GM12873 (cell line): ENCODE measurements around the gene SMC1B.

Experiments
- TF ChIP-seq, protein P1 (sequence below): IDR thresholded peaks from 2 replicates; pipeline ENCODE4 v1.5.1; 2012; ENCODE audit warnings: low read depth, mild to moderate bottlenecking, moderate library complexity, low read length, control low read depth; ENCODE audit not compliant: insufficient read depth; ENCODE audit errors: missing control alignments

The SMC1B gene

DNA sequence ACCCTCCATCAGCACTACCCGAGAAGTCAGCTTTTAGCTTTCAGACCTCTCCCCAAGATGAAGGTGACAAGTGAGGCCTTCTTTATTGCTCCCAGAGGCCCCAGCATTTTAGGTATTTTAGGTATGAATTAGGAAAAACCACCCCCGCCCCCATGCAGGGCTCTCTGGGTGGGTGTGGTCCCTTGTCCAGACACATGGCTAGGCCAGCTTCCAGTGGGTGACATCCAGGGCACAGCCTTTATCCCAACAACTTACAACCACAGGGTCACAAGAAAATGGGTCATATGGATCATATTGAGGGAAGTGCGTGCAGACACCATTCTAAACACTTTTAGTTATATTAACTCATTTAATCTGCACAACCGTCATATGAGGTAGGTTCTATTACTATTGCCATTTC is 42.2 kb upstream of the SMC1B start:
- TF ChIP-seq, protein P1, sequence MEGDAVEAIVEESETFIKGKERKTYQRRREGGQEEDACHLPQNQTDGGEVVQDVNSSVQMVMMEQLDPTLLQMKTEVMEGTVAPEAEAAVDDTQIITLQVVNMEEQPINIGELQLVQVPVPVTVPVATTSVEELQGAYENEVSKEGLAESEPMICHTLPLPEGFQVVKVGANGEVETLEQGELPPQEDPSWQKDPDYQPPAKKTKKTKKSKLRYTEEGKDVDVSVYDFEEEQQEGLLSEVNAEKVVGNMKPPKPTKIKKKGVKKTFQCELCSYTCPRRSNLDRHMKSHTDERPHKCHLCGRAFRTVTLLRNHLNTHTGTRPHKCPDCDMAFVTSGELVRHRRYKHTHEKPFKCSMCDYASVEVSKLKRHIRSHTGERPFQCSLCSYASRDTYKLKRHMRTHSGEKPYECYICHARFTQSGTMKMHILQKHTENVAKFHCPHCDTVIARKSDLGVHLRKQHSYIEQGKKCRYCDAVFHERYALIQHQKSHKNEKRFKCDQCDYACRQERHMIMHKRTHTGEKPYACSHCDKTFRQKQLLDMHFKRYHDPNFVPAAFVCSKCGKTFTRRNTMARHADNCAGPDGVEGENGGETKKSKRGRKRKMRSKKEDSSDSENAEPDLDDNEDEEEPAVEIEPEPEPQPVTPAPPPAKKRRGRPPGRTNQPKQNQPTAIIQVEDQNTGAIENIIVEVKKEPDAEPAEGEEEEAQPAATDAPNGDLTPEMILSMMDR: no peak

DNA sequence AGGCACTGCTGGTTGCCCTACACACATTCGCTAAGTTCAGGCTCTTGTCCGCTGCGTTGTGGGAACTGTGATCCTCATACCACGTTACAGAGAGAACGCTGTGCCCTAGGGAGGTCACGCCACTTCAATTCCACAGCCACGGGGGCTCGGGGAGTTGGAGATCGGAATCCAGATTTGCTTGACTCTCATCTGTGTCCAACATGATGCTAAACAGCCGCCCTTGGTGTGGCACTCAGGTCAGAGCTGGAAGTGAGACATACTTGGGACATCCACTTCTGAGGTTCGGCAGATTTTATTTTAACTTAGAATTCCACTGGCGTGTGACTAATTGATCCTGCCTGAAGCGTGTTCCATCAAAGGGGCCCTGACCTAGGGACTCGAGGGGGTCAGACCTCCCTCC is 41.8 kb upstream of the SMC1B start:
- TF ChIP-seq, protein P1: no peak

DNA sequence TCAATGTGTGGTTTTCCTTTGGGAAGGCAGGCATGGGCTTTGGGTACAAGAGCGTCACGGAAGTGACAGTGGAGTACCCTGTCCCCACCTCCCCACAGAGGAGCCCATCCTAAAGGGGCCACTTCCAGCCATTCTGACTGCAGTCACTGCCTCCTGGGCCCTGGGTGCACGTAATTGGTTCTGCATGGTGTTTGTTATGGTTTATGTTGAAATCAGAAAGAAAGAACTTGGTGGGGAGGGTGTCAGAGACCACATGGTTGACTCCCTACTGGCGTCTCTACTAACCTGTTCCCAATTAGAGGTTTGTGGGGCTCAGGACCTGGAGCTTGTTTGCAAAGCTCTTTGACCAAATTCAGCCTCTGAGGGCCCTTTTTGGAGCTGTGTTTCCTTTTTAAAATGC is 40.9 kb upstream of the SMC1B start:
- TF ChIP-seq, protein P1: no peak

DNA sequence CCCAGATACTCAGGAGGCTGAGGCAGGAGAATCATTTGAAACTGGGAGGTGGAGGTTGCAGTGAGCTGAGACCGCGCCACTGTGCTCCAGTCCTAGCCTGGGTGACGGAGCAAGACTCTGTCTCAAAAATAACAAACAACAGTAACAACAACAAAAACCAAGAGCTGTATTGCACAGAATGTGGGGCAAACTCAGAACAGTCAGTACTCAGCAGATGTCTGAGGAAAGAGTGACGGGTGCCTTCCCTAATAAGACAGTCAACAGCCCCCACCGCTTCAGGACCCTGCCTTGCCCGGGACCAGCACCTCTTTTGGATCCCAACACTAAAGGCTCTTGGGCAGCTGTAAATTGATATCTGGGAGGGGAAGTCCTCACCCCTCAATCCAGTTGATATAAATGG is 40.4 kb upstream of the SMC1B start:
- TF ChIP-seq, protein P1: no peak

DNA sequence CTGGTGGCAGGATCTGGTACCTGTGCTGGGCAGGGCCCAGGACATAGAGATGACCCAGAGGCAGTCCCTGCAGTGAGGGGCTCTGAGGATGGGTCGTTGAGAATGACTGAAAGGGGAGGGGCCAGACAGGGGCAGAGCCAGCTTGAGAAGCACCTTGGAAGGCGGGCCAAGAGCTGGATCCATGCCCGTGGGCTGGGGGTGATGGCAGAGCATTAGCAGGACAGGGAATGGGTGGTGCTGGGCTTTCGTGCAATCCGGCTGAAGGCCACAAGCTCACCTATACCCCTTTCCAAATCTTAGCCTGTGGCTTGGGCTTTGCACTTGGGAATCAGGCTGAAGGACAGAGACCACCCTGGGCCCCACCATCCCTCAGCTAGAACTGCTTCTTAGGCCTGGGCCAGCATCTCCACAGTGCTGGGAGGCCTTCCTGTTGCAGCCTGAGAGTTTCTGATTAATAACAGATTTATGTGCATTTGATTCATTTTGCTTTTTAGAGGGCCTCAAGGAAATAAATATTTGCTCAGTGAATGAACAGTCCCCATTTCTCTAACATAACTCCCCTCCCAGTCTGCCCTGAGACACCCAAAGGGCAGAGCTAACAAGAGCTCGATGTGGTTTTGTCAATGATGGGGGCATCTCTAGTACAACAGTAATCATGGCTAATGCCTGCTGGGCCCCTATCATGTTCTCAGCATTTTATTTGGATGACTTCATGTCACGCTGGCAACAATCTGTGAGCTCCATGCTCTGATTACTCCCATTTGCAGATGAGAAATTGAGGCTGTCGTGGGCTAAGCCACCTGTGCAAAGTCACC is 39.4 kb upstream of the SMC1B start:
- TF ChIP-seq, protein P1: no peak

DNA sequence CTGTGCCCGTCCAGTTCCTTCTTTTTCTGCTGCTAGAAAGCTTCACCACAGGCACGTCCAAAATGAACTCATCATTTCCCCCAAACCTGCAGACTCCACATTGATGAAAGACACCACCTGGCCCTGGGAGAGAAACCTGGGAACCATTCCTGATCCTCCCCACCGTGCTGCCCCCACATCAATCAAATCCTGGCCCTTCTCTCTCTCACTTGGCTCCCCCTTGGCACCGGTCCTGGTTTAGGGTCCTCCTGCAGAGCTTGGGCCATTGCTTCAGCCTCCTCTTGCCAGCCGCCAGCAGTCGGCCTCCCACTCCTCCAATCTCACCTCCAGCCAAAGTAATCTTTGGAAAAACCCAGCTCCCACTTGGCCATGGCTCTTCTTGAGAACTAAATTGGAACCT is 38.6 kb upstream of the SMC1B start:
- TF ChIP-seq, protein P1: no peak

DNA sequence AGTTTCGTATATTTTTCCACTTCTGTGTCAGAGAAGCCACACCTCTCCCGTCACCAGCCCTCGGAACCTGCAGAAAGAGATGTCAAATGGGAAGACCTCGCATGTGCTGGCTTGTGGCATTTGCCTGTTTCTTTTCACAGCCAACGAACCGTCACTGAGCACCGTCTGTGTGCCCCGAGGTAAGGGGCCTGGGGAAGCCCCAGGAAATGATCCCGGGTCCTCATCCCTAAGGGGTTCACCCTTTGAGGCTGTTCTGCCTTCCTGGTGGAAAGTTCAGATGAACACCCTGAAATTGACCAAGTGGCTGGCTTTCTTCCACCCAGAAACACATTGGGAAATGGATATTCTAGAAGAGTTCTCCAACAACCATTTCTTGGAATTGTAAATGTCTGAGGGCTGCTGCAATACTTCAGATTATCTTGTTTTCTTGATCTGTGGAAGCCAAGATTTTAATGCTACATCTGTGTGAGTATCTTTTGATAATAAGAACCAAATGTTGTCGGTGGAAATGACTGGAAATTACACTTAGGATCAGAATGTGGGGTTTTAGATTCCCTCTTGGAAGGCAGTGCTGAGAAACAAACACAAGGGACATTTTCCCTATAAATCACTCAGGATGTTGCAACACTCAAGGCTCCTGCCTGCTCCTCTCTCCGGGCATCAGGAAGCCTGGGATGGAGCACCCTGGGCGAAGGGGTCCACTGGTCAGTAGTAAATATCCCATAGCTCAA is 37.7 kb upstream of the SMC1B start:
- TF ChIP-seq, protein P1: no peak
